Hair follicle dermal papilla cell (primary cell): ENCODE data around the gene IGSF21. TPM values are rescaled to one million over a fixed set of nuclear protein-coding genes. Genes with fewer than 3 reads are reported as not detected.

Experiments used
- total RNA-seq: library from RNA; depleted of rRNA; stranded (reverse); fragments of >200 nt; gene quantifications from 2 replicates; pipeline ENCODE4 v1.2.3, GENCODE V29; 2012

IGSF21 gene
- total RNA-seq, result not detected in 2 replicates

DNA sequence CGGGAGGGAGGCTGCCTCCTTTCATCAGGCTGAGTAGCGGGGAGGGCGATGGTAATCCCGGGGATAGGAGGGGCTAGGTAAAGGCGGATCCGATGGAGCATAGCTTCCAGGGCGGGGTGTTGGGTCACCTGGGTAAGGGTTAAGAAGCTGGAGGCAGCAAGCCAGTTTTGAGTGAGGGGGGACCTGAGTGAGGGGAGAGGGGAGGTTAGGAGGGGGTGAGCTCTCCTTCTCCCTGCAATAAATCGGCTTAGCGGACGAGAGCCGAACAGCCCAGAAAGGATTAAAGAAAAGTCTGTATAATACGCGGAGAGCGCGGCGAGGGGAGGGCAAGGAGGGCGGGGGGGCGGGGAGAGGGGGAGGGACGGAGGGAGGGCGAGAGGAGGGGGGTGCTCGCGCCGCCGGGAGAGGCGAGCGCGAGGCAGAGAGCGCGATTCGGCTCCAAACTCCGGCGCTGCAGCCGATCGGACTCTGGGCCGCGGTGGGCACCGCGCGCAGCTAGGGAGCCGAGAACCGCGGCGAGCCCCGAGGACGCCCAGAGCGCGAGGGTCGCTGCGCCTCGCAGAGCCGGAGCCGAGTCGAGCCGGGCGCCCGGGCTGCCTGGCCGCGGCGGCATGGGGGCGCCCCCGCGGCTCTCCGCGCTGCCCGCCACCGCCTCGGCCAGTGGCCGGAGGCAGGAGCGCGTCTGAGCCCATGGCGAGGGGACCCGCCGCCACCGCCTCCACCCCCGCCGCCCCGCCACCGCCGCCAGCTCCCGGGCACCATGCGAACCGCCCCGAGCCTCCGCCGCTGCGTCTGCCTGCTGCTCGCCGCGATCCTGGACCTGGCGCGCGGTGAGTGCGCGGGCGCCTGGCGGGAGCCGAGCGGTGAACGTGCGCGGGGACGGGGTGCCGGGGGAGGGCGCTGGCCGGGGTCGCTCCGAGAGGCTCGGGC lies at the start of gene IGSF21:
TSS of gene IGSF21 (plus strand) at position 430 of the 930 bp plus-strand sequence. CDS start at position 761, 331 bp downstream.

